Sigmoid colon (tissue), 7 donors: Measurements from ENCODE around the gene NFE2. TPM values are rescaled to one million over a fixed set of nuclear protein-coding genes. Genes with fewer than 3 reads are reported as not detected.
A peak's percentile ranks its signal among the peaks of the same experiment; 100 is the strongest.

ENCODE experiments used
- DNase-seq: peaks from one replicate; pipeline ENCODE4 v3.0.0-alpha.2; 2019
- H3K27ac ChIP-seq, 4 donors: fragments of 200-600 bp; sonication (generic); one replicate each; pipeline ENCODE4 v1.5.1; 2016 to 2019; ENCODE audit warnings: mild to moderate bottlenecking in 1 of 4
- H3K27me3 ChIP-seq, 3 donors: fragments of 200-600 bp; sonication (generic); one replicate each; pipeline ENCODE4 v1.5.1; 2019; ENCODE audit warnings: mild to moderate bottlenecking in 1 of 3
- H3K36me3 ChIP-seq, 4 donors: fragments of 200-600 bp; sonication (generic); one replicate each; pipeline ENCODE4 v1.5.1; 2016 to 2019
- H3K4me1 ChIP-seq, 4 donors: fragments of 200-600 bp; sonication (generic); one replicate each; pipeline ENCODE4 v1.5.1; 2017 to 2019
- H3K4me3 ChIP-seq, 4 donors: fragments of 200-600 bp; sonication (generic); one replicate each; pipeline ENCODE4 v1.5.1; 2017 to 2019; ENCODE audit warnings: mild to moderate bottlenecking in 2 of 4, moderate library complexity in 1 of 4
- H3K9me3 ChIP-seq, 4 donors: fragments of 200-600 bp in 3 of 4; sonication (generic) in 3 of 4; one replicate each; pipeline versions ENCODE4 v1.5.1 to v1.6.1; 2013 to 2019
- CTCF ChIP-seq, 4 experiments: fragments of 450-650 bp in 3 of 4; fragments of 200-600 bp in 1 of 4; IDR thresholded peaks; one replicate each; pipeline ENCODE4 v1.5.1; 2016 to 2019; ENCODE audit warnings: antibody characterized with exemption in 4 of 4, mild to moderate bottlenecking in 3 of 4, moderate library complexity in 2 of 4
- EP300 ChIP-seq, 4 donors: sonication (generic); formaldehyde crosslinking; IDR thresholded peaks; one replicate each; pipeline ENCODE4 v1.6.1; 2017; ENCODE audit warnings: antibody characterized with exemption in 4 of 4
- POLR2A ChIP-seq, 2 donors: fragments of 450-650 bp; IDR thresholded peaks; one replicate each; pipeline ENCODE4 v1.6.1; 2016; ENCODE audit warnings: antibody characterized with exemption in 2 of 2, mild to moderate bottlenecking in 2 of 2, moderate library complexity in 2 of 2
- POLR2AphosphoS5 ChIP-seq, 4 donors: sonication (generic); formaldehyde crosslinking; IDR thresholded peaks; one replicate each; pipeline ENCODE4 v1.6.1; 2017; ENCODE audit warnings: antibody characterized with exemption in 4 of 4
- WGBS, 2 donors: extraction: QIAGEN DNeasy Blood & Tissue Kit; methylation state at CpG; one replicate each; pipeline ENCODE4 v1.1.7; 2013; 5-methylcytosine and 5-hydroxymethylcytosine counted together
- intact Hi-C: fragments of 100-400 bp; cut with DNase I; formaldehyde crosslinking; loops from one replicate; pipeline ENCODE4 v1.15.1; 2023
- polyA plus RNA-seq, 3 donors: library from polyadenylated mRNA; stranded (reverse); fragments of 200-250 nt; gene quantifications; one replicate each; pipeline ENCODE4 v1.2.3, GENCODE V29; 2013
- total RNA-seq, 4 donors: library from RNA; depleted of rRNA; stranded (reverse); fragments of >200 nt; gene quantifications; one replicate each; pipeline ENCODE4 v1.1.0, GENCODE V29; 2016
- donor health status: healthy with polysubstance abuse.
- donor health status: Bipolar disorder and iron deficiency.
- donor health status: healthy.

NFE2 gene
- total and polyA plus RNA-seq, 7 donors: 0.45 to 0.54 TPM; not detected in 5

GRCh38 chr12:54340846-54341245, 40.0 kb upstream of the NFE2 start:
- intact Hi-C loops: no loop called here
- WGBS, 2 donors: 88 to 92% methylated on average over 7 of the region's 7 CpGs
- Histone ChIP-seq H3K27ac (peak overlapping the region in 1 of 4 donors; percentile 84), H3K36me3 (peaks cover 24 to 54% (median 41%) of the 10 kb centered on the region in 4 donors), H3K4me1 (peaks cover 0 to 62% (median 46%) of the 10 kb centered on the region in 4 donors), H3K9me3 (no peaks in the 10 kb centered on the region), H3K4me3 (no peak overlapping the region), H3K27me3 (no peaks in the 10 kb centered on the region)
- no peak for TF ChIP-seq POLR2AphosphoS5 (IDR thresholded peaks at IDR 0.05)
- no peak for TF ChIP-seq POLR2A (IDR thresholded peaks at IDR 0.05)
- no peak for TF ChIP-seq EP300 (IDR thresholded peaks at IDR 0.05)
- no peak for TF ChIP-seq CTCF (IDR thresholded peaks at IDR 0.05)
- no peak for DNase-seq

- DNase-seq: no peak
- Histone ChIP-seq H3K36me3 (peaks cover 17 to 34% (median 22%) of the 10 kb centered on the region in 4 donors), H3K4me1 (peaks cover 0 to 81% (median 50%) of the 10 kb centered on the region in 4 donors), H3K27ac (peak overlapping the region; percentile 51 to 84 (median 68)), H3K27me3 (no peaks in the 10 kb centered on the region), H3K4me3 (no peak overlapping the region), H3K9me3 (no peaks in the 10 kb centered on the region)
- intact Hi-C loops: no loop called here
- TF ChIP-seq POLR2AphosphoS5 (IDR thresholded peaks at IDR 0.05): no peak
- TF ChIP-seq CTCF (IDR thresholded peaks at IDR 0.05): no peak
- TF ChIP-seq POLR2A (IDR thresholded peaks at IDR 0.05): no peak
- no peak for TF ChIP-seq EP300 (IDR thresholded peaks at IDR 0.05)
- 91 to 92% methylated on average over 4 of the region's 4 CpGs for WGBS, 2 donors
Measured at GRCh38 chr12:54338698-54339296, 38.0 kb upstream of the NFE2 start.

GRCh38 chr12:54337854-54338650, 37.2 kb upstream of the NFE2 start:
- DNase-seq: no peak
- Histone ChIP-seq H3K36me3 (peaks cover 10 to 26% (median 14%) of the 10 kb centered on the region in 4 donors), H3K9me3 (no peaks in the 10 kb centered on the region), H3K27ac (peak overlapping the region; percentile 51 to 84 (median 68)), H3K4me3 (no peak overlapping the region), H3K27me3 (no peaks in the 10 kb centered on the region), H3K4me1 (peaks cover 0 to 81% (median 50%) of the 10 kb centered on the region in 4 donors)
- 80 to 82% methylated on average over 3 of the region's 3 CpGs for WGBS, 2 donors
- TF ChIP-seq CTCF (IDR thresholded peaks at IDR 0.05) (no peak), POLR2AphosphoS5 (IDR thresholded peaks at IDR 0.05) (no peak), POLR2A (IDR thresholded peaks at IDR 0.05) (no peak), EP300 (IDR thresholded peaks at IDR 0.05) (no peak)
- intact Hi-C loops: loop anchor here (1.0 kb wide), 1 partner anchor 21 kb away; no protein-coding TSS in a partner anchor

- DNase-seq: no peak
- H3K27me3 ChIP-seq: no peaks in the 10 kb centered on the region
- intact Hi-C loops: loop anchor here (1.0 kb wide), 1 partner anchor 22 kb away; no protein-coding TSS in a partner anchor
- peak overlapping the region; percentile 51 to 84 (median 68) for H3K27ac ChIP-seq
- WGBS, 2 donors: 74 to 79% methylated on average over 3 of the region's 3 CpGs
- peaks cover 4 to 19% (median 8%) of the 10 kb centered on the region in 4 donors for H3K36me3 ChIP-seq
- peaks cover 0 to 81% (median 52%) of the 10 kb centered on the region in 4 donors for H3K4me1 ChIP-seq
- H3K4me3 ChIP-seq: no peak overlapping the region
- no peak for TF ChIP-seq EP300 (IDR thresholded peaks at IDR 0.05)
- TF ChIP-seq POLR2AphosphoS5 (IDR thresholded peaks at IDR 0.05): peak in 1 of 4 donors; percentile 20
- TF ChIP-seq CTCF (IDR thresholded peaks at IDR 0.05): peak in 2 of 4 experiments; percentile 11 to 26
- no peak for TF ChIP-seq POLR2A (IDR thresholded peaks at IDR 0.05)
- no peaks in the 10 kb centered on the region for H3K9me3 ChIP-seq
Measured at GRCh38 chr12:54337280-54337842, 36.5 kb upstream of the NFE2 start.
